Amygdala (tissue), 56 donors: ENCODE results near the gene SLC18A2.
"Not testable (repeated sequence)": the region's sequence is repeated elsewhere in the genome, so short reads cannot be mapped to it uniquely, and the experiment has no call there.

Experiments
- DNase-seq, 56 donors: peaks; one replicate each; lab custom pipeline; 2025; lab: John Stamatoyannopoulos, UW

The SLC18A2 gene

DNA sequence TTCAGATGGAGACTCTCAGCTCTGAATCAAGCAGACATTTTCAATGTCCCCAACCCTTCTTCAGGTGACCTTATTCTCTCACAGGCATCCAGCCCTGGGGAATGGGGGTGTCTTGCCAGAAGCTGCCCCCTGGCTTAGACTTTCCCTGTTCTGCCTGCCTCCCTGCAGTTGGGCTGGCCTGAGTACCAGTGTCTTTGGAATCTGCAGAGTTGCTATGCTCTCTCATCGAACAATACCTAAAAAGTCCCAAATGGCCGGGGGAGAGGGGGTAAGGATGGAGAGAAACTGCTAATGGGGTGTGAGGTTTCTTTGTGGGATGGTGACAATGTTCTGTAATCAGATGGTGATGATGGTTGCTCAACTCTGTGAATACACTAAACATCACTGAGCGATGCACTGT is 20.6 kb downstream of the SLC18A2 start:
- no peak for DNase-seq

DNA sequence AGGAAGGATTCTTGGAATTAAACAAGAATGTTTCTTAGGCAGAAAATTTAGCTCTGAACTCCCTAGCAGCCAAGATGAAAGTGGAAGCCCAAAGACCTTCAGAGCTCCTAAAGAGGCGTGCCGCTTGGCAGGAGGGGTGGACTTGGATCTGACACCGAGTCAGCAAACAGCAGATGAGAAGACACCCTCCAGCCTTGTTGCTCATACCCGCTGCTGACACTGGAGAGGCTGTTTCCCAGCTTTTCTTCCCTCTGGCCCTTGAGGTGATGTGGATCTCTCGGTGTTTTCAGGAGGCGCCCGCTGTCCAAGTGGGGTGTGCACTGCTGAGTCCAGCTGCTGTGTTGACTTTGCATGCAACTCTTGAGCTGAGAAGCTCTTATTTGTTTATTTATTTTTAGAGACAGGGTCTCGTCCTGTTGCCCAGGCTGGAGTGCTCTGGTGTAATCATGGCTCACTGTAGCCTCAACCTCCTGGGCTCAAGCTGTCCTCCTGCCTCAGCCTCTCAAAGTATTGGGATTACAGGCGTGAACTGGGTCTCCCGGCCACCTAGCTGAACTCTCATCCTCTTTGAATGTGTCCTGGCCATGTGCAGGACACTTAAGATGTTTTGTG is 21.5 kb downstream of the SLC18A2 start:
- DNase-seq, result no peak

GRCh38 chr10:117262903-117263293 is 22.0 kb downstream of the SLC18A2 start:
- no peak for DNase-seq

- DNase-seq, result no peak
Measured at GRCh38 chr10:117264782-117265181, 23.9 kb downstream of the SLC18A2 start.

DNA sequence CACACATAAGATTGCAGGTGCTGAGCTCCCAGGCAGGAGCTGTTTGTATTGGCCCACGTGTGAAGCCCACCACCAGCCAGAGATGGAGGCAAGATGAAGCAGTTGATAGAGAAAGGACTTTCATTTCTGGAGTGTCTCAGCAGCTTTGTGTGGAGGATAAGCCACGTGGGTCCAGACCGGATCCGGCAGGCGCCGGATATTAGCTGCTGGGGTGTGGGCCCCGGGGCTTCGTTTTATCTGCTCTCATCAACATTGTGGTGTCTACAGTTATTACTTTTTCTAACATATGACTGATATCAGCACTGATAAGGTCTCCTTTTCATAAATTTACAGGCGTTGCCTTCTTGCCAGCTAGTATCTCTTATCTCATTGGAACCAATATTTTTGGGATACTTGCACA is 25.5 kb downstream of the SLC18A2 start:
- no peak for DNase-seq

- no peak for DNase-seq
Measured at GRCh38 chr10:117266812-117267211, 25.9 kb downstream of the SLC18A2 start.

- no peak for DNase-seq
Measured at GRCh38 chr10:117268258-117268657, 27.3 kb downstream of the SLC18A2 start.

GRCh38 chr10:117268907-117269306 is 28.0 kb downstream of the SLC18A2 start:
- DNase-seq, result no peak

- no peak for DNase-seq
Measured at GRCh38 chr10:117271427-117271826, 30.5 kb downstream of the SLC18A2 start.

DNA sequence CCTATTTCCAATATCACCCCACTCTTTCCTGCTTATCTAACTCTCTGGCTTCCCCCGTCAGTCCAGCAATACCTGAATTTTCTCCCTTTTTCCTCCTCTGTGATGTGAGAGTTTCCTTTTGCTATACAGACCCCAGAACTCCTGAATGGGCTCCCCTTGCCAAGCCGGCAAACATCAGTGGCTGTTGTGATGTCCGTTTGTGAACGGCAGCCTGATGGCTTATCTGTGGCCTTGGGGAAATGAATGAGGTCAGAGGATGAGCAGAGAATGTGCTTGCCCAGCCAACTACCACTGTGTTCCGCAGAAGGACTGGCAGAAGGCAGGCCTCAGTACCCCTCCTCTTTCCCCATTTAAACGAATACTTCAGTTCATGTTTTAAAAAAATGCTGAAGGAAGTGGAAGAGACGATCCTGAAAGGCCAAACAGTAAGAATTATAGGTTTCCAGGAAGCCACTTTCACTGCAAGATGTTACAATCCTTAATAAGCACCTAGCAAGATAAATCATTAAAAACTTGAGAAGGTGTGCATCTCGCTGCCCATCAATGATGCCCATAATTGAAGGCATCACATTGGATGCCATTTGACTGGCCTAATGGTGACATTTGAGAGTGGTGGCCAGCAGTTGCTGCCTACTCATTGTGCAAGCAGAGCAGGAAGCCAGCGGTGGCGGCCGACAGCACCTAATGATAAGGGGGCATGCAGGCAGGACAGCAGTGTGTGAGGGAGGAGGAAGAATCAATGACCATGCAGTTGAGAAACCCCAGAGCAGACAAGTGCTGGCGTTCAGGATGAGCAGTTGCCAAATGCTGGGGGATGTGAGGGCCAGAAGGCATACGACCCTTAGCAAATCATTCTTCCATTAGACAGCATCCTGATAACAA is 31.5 kb downstream of the SLC18A2 start:
- DNase-seq, result no peak

GRCh38 chr10:117273980-117274379 is 33.1 kb downstream of the SLC18A2 start:
- no peak for DNase-seq

- no peak for DNase-seq
Measured at GRCh38 chr10:117274509-117274908, 33.6 kb downstream of the SLC18A2 start.

DNA sequence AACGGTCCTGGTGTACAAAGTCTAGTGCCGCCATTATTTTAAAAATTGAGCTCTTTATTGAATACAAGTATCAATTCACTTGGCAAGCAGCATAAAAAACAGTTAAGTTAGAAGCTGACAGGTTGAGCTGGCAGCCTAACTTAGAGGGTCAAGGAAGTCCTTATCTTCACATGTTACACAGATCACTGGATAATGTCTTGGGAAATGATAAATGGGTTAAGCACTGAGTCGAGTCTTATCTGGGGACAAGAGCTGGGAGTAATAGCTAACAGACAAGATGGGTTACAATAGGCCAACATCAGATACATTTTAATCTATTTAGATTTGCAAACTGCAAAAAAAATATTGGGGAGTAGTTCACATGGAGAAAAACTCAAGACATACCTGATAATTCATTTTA is 34.2 kb downstream of the SLC18A2 start:
- DNase-seq, result no peak

GRCh38 chr10:117277675-117278074 is 36.8 kb downstream of the SLC18A2 start:
- DNase-seq, result no peak

GRCh38 chr10:117284716-117285494 is 44.0 kb downstream of the SLC18A2 start:
- no peak for DNase-seq

DNA sequence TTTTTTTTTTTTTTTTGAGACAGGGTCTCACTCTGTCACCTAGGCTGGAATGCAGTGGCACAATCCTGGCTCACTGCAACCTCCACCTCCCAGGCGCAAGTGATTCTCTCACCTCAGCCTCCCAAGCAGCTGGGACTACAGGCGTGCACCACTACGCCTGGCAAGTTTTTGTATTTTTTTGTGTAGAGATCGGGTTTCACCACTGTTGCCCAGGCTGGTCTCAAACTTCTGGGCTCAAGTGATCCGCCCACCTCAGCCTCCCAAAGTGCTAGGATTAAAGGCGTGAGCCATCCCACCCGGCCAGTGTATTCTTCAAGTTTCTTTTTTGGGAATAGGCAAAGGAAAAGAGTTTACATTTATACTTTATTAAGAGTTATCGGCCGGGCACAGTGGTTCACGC is 50.0 kb downstream of the SLC18A2 start:
- not testable (repeated sequence) for DNase-seq

GRCh38 chr10:117294039-117294645 is 53.2 kb downstream of the SLC18A2 start:
- DNase-seq, result no peak

- no peak for DNase-seq
Measured at GRCh38 chr10:117294735-117295134, 53.8 kb downstream of the SLC18A2 start.

DNA sequence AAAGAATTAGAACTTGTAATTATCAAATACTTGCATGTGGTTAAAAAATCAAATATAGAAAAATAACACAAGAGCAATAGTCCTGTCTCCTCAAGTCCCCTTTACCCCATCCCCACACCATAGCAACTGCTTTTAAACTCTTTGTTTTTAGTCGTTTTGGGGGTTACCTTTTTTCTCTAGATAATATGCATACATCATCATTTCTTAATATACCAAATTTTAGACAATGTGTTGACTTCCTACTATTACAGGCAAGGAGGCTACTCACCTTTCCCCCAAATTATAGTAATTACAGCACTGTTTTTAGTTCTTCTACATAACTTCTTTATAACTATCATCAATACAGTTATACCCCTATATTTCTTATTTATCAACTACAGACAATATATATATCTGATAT is 57.3 kb downstream of the SLC18A2 start:
- no peak for DNase-seq

DNA sequence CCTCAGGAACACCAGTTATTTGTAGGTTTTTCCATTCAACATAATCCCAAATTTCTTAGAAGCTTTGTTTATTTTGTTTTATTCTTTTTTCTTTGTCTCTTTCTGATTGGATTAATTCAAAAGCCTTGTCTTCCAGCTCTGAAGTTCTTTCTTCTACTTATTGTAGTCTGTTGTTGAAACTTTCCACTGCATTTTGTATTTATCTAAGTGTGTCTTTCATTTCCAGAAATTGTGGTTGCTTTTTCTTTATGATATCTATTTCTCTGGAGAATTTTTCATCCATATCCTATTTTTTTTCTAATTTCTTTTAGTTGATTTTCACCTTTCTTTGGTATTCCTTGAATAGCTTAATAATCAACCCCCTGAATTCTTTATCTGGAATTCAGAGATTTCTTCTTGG is 58.5 kb downstream of the SLC18A2 start:
- no peak for DNase-seq

DNA sequence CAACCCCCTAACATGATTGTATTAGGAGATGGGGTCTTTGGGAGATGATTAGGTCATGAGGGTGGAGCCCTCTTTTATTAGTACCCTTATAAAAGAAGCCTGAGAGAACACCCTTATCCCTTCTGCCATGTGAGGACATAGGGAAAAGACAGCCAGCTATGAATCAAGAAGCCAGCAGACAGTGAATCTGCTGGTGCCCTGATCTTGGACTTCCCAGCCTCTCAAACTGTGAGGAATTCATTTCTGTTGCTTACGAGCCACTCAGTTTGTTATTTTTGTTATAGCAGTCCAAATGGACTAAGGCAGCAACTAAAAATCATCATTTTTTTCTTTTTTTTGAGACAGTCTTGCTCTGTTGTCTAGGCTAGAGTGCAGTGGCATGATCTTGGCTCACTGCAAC is 59.8 kb downstream of the SLC18A2 start:
- no peak for DNase-seq
